Tibial nerve (tissue), 4 donors: Measurements from ENCODE around the gene SMIM9. TPM values are rescaled to one million over a fixed set of nuclear protein-coding genes. Genes with fewer than 3 reads are reported as not detected.
A peak's percentile ranks its signal among the peaks of the same experiment; 100 is the strongest.

Source experiments
- DNase-seq, 2 donors: peaks; one replicate each; pipeline ENCODE4 v3.0.0-alpha.2; 2019; ENCODE audit warnings: low spot score in 2 of 2
- H3K27ac ChIP-seq, 4 donors: fragments of 200-600 bp; sonication (generic) in 3 of 4; one replicate each; pipeline ENCODE4 v1.5.1; 2017 to 2019; ENCODE audit warnings: mild to moderate bottlenecking in 1 of 4
- H3K27me3 ChIP-seq, 2 donors: fragments of 200-600 bp; sonication (generic) in 1 of 2; one replicate each; pipeline versions ENCODE4 v1.5.1 to v1.6.0; 2017 to 2019
- H3K36me3 ChIP-seq, 3 donors: fragments of 200-600 bp; sonication (generic); one replicate each; pipeline ENCODE4 v1.5.1; 2018 to 2019
- H3K4me1 ChIP-seq, 4 donors: fragments of 200-600 bp; sonication (generic) in 3 of 4; one replicate each; pipeline ENCODE4 v1.5.1; 2017 to 2019
- H3K4me3 ChIP-seq, 4 donors: fragments of 200-600 bp; sonication (generic) in 3 of 4; one replicate each; pipeline ENCODE4 v1.5.1; 2017 to 2019; ENCODE audit warnings: mild to moderate bottlenecking in 1 of 4, moderate library complexity in 1 of 4
- H3K9me3 ChIP-seq, 4 donors: fragments of 200-600 bp; sonication (generic) in 3 of 4; one replicate each; pipeline ENCODE4 v1.5.1; 2017 to 2019
- EP300 ChIP-seq, 2 donors: sonication (generic); formaldehyde crosslinking; IDR thresholded peaks; one replicate each; pipeline ENCODE4 v1.6.1; 2017; ENCODE audit warnings: antibody characterized with exemption in 2 of 2, mild to moderate bottlenecking in 1 of 2
- POLR2A ChIP-seq, 2 donors: fragments of 450-650 bp; IDR thresholded peaks; one replicate each; pipeline ENCODE4 v1.6.1; 2017; ENCODE audit warnings: antibody characterized with exemption in 2 of 2, mild to moderate bottlenecking in 2 of 2, moderate library complexity in 2 of 2
- WGBS, 2 donors: methylation state at CpG; one replicate each; pipeline ENCODE4 v1.1.5; 2018; 5-methylcytosine and 5-hydroxymethylcytosine counted together
- total RNA-seq, 4 donors: library from RNA; depleted of rRNA; stranded (reverse); fragments of >200 nt; gene quantifications; one replicate each; pipeline ENCODE4 v1.1.0, GENCODE V29; 2016
- TF ChIP-seq, protein P1 (sequence below), 5 experiments: fragments of 200-600 bp in 3 of 5; fragments of 450-650 bp in 2 of 5; sonication (generic) in 3 of 5; IDR thresholded peaks; one replicate each; pipeline ENCODE4 v1.5.1; 2016 to 2019; ENCODE audit warnings: antibody characterized with exemption in 5 of 5, mild to moderate bottlenecking in 3 of 5, moderate library complexity in 2 of 5

The SMIM9 gene
- total RNA-seq, 4 donors from 2014 or later, result not detected

GRCh38 chrX:154812341-154813101, 21.9 kb downstream of the SMIM9 start:
- Histone ChIP-seq H3K36me3 (no peaks in the 10 kb centered on the region), H3K9me3 (no peaks in the 10 kb centered on the region), H3K4me3 (no peak overlapping the region), H3K4me1 (no peaks in the 10 kb centered on the region), H3K27me3 (no peaks in the 10 kb centered on the region), H3K27ac (no peak overlapping the region)
- TF ChIP-seq, protein P1, sequence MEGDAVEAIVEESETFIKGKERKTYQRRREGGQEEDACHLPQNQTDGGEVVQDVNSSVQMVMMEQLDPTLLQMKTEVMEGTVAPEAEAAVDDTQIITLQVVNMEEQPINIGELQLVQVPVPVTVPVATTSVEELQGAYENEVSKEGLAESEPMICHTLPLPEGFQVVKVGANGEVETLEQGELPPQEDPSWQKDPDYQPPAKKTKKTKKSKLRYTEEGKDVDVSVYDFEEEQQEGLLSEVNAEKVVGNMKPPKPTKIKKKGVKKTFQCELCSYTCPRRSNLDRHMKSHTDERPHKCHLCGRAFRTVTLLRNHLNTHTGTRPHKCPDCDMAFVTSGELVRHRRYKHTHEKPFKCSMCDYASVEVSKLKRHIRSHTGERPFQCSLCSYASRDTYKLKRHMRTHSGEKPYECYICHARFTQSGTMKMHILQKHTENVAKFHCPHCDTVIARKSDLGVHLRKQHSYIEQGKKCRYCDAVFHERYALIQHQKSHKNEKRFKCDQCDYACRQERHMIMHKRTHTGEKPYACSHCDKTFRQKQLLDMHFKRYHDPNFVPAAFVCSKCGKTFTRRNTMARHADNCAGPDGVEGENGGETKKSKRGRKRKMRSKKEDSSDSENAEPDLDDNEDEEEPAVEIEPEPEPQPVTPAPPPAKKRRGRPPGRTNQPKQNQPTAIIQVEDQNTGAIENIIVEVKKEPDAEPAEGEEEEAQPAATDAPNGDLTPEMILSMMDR (IDR thresholded peaks at IDR 0.05), result no peak
- TF ChIP-seq POLR2A (IDR thresholded peaks at IDR 0.05), result no peak
- TF ChIP-seq EP300 (IDR thresholded peaks at IDR 0.05), result no peak
- DNase-seq, result no peak
- WGBS, 2 donors, result 75 to 92% methylated on average over 2 of the region's 2 CpGs

- H3K27me3 ChIP-seq, result no peaks in the 10 kb centered on the region
- no peak for TF ChIP-seq EP300 (IDR thresholded peaks at IDR 0.05)
- DNase-seq, result no peak
- no peak overlapping the region for H3K27ac ChIP-seq
- H3K9me3 ChIP-seq, result no peaks in the 10 kb centered on the region
- no peak overlapping the region for H3K4me3 ChIP-seq
- WGBS, 2 donors, result 66 to 100% methylated on average over 1 of the region's 1 CpG
- no peaks in the 10 kb centered on the region for H3K36me3 ChIP-seq
- H3K4me1 ChIP-seq, result peaks cover 0 to 6% (median 0%) of the 10 kb centered on the region in 4 donors
Measured at GRCh38 chrX:154809939-154810665, 24.4 kb downstream of the SMIM9 start.

- TF ChIP-seq, protein P1 (IDR thresholded peaks at IDR 0.05), result no peak
- TF ChIP-seq POLR2A (IDR thresholded peaks at IDR 0.05) (no peak), EP300 (IDR thresholded peaks at IDR 0.05) (no peak)
- no peaks in the 10 kb centered on the region for H3K9me3 ChIP-seq
- WGBS, 2 donors, result 90 to 95% methylated on average over 5 of the region's 5 CpGs
Measured at GRCh38 chrX:154806837-154807501, 27.5 kb downstream of the SMIM9 start.

GRCh38 chrX:154805696-154806091, 28.8 kb downstream of the SMIM9 start:
- Histone ChIP-seq H3K27ac (peak overlapping the region in 3 of 4 donors; percentile 72 to 76 (median 75)), H3K36me3 (no peaks in the 10 kb centered on the region), H3K4me1 (peaks cover 0 to 7% (median 0%) of the 10 kb centered on the region in 4 donors), H3K27me3 (no peaks in the 10 kb centered on the region), H3K9me3 (no peaks in the 10 kb centered on the region), H3K4me3 (peak overlapping the region; percentile 29 to 67 (median 50))
- 10 to 51% methylated on average over 9 to 13 of the region's 13 CpGs for WGBS, 2 donors
- TF ChIP-seq POLR2A (IDR thresholded peaks at IDR 0.05), result peak in 1 of 2 donors; percentile 7
- no peak for TF ChIP-seq EP300 (IDR thresholded peaks at IDR 0.05)
- TF ChIP-seq, protein P1 (IDR thresholded peaks at IDR 0.05), result no peak
- DNase-seq, result no peak

More at GRCh38 chrX:154806837-154807501, 27.5 kb downstream of the SMIM9 start:
- Histone ChIP-seq H3K4me1 (peaks cover 0 to 6% (median 0%) of the 10 kb centered on the region in 4 donors), H3K4me3 (no peak overlapping the region), H3K27ac (no peak overlapping the region), H3K27me3 (no peaks in the 10 kb centered on the region), H3K36me3 (no peaks in the 10 kb centered on the region)
- DNase-seq, result no peak

- Histone ChIP-seq H3K9me3 (no peaks in the 10 kb centered on the region), H3K36me3 (no peaks in the 10 kb centered on the region), H3K27ac (peak within 1 kb of the TSS in 3 of 4 donors; percentile 72 to 76 (median 75)), H3K4me3 (peak within 1 kb of the TSS; percentile 29 to 67 (median 50)), H3K4me1 (peaks cover 0 to 12% (median 1%) of the 10 kb centered on the region in 4 donors), H3K27me3 (no peaks in the 10 kb centered on the region)
- WGBS, 2 donors, result 20 to 41% methylated on average over 1 to 57 of the region's 65 CpGs
- peak; percentile 23 to 43 for DNase-seq
- TF ChIP-seq EP300 (IDR thresholded peaks at IDR 0.05) (peak in 1 of 2 donors; percentile 19), POLR2A (IDR thresholded peaks at IDR 0.05) (peak in 1 of 2 donors; percentile 39)
- TF ChIP-seq, protein P1 (IDR thresholded peaks at IDR 0.05), result no peak
Measured at GRCh38 chrX:154804957-154805695, 29.3 kb downstream of the SMIM9 start, which contains the start of gene MPP1. TSS of gene MPP1 (minus strand) at chrX:154805485. CDS start at chrX:154805373, 112 bp downstream.
